HL-60 (cell line): Measurements from ENCODE around the gene TNFSF13.

Source experiments
- DNase-seq, 2 experiments: peaks; one replicate each; pipeline ENCODE4 v3.0.0-alpha.2; 2010 to 2020; ENCODE audit warnings: low read depth in 1 of 2, low spot score in 1 of 2
- H3K27ac ChIP-seq: fragments of 250-450 bp; sonication (Bioruptor Pico); replicated peaks from 2 replicates; pipeline ENCODE4 v1.5.1; 2020; ENCODE audit warnings: mild to moderate bottlenecking, moderate library complexity
- H3K27me3 ChIP-seq: fragments of 250-450 bp; sonication (Bioruptor Pico); 2 replicates; pipeline ENCODE4 v1.5.1; 2021; ENCODE audit warnings: mild to moderate bottlenecking, moderate library complexity; ENCODE audit not compliant: insufficient read depth, poor library complexity, severe bottlenecking
- H3K4me3 ChIP-seq: replicated peaks from 2 replicates; pipeline ENCODE4 v1.5.1; 2011; ENCODE audit warnings: mild to moderate bottlenecking, control low read depth, low read length; ENCODE audit not compliant: insufficient read depth
- GABPA ChIP-seq: IDR thresholded peaks from 2 replicates; pipeline ENCODE4 v1.6.1; 2012; ENCODE audit warnings: low read depth
- POLR2AphosphoS5 ChIP-seq: IDR thresholded peaks from 2 replicates; pipeline ENCODE4 v1.6.1; 2012; ENCODE audit warnings: low read depth
- SPI1 ChIP-seq: IDR thresholded peaks from 2 replicates; pipeline ENCODE4 v1.6.1; 2012; ENCODE audit warnings: low read depth, mild to moderate bottlenecking, borderline replicate concordance
- TF ChIP-seq, protein P1 (sequence below): IDR thresholded peaks from one replicate; pipeline ENCODE4 v1.5.1; 2011; ENCODE audit warnings: low read length, control low read depth, inconsistent platforms; ENCODE audit not compliant: insufficient read depth
- TF ChIP-seq, protein P2 (sequence below): IDR thresholded peaks from 2 replicates; pipeline ENCODE4 v1.6.1; 2012; ENCODE audit warnings: low read depth; ENCODE audit not compliant: insufficient replicate concordance

Gene TNFSF13

DNA sequence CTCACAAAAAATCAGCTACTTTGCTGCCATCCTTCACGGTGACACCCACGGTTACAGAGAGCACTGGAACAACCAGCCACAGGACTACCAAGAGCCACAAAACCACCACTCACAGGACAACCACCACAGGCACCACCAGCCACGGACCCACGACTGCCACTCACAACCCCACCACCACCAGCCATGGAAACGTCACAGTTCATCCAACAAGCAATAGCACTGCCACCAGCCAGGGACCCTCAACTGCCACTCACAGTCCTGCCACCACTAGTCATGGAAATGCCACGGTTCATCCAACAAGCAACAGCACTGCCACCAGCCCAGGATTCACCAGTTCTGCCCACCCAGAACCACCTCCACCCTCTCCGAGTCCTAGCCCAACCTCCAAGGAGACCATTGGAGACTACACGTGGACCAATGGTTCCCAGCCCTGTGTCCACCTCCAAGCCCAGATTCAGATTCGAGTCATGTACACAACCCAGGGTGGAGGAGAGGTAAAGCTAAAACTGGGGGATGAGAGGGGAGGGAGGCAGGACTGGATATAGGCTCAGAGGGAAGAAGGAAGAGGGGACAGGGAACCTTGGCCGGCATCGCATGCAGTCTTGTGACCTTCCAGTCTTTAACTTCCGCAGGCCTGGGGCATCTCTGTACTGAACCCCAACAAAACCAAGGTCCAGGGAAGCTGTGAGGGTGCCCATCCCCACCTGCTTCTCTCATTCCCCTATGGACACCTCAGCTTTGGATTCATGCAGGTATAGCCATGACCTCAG lies 21.5 kb downstream of the TNFSF13 start:
- no peak for DNase-seq
- H3K4me3 ChIP-seq, result peak overlapping the region; percentile 49
- TF ChIP-seq, protein P1, sequence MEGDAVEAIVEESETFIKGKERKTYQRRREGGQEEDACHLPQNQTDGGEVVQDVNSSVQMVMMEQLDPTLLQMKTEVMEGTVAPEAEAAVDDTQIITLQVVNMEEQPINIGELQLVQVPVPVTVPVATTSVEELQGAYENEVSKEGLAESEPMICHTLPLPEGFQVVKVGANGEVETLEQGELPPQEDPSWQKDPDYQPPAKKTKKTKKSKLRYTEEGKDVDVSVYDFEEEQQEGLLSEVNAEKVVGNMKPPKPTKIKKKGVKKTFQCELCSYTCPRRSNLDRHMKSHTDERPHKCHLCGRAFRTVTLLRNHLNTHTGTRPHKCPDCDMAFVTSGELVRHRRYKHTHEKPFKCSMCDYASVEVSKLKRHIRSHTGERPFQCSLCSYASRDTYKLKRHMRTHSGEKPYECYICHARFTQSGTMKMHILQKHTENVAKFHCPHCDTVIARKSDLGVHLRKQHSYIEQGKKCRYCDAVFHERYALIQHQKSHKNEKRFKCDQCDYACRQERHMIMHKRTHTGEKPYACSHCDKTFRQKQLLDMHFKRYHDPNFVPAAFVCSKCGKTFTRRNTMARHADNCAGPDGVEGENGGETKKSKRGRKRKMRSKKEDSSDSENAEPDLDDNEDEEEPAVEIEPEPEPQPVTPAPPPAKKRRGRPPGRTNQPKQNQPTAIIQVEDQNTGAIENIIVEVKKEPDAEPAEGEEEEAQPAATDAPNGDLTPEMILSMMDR, result no peak
- TF ChIP-seq POLR2AphosphoS5 (no peak), GABPA (no peak)
- TF ChIP-seq, protein P2, sequence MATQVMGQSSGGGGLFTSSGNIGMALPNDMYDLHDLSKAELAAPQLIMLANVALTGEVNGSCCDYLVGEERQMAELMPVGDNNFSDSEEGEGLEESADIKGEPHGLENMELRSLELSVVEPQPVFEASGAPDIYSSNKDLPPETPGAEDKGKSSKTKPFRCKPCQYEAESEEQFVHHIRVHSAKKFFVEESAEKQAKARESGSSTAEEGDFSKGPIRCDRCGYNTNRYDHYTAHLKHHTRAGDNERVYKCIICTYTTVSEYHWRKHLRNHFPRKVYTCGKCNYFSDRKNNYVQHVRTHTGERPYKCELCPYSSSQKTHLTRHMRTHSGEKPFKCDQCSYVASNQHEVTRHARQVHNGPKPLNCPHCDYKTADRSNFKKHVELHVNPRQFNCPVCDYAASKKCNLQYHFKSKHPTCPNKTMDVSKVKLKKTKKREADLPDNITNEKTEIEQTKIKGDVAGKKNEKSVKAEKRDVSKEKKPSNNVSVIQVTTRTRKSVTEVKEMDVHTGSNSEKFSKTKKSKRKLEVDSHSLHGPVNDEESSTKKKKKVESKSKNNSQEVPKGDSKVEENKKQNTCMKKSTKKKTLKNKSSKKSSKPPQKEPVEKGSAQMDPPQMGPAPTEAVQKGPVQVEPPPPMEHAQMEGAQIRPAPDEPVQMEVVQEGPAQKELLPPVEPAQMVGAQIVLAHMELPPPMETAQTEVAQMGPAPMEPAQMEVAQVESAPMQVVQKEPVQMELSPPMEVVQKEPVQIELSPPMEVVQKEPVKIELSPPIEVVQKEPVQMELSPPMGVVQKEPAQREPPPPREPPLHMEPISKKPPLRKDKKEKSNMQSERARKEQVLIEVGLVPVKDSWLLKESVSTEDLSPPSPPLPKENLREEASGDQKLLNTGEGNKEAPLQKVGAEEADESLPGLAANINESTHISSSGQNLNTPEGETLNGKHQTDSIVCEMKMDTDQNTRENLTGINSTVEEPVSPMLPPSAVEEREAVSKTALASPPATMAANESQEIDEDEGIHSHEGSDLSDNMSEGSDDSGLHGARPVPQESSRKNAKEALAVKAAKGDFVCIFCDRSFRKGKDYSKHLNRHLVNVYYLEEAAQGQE, result no peak
- H3K27me3 ChIP-seq, result no peaks in the 10 kb centered on the region
- H3K27ac ChIP-seq, result peak overlapping the region; percentile 72

DNA sequence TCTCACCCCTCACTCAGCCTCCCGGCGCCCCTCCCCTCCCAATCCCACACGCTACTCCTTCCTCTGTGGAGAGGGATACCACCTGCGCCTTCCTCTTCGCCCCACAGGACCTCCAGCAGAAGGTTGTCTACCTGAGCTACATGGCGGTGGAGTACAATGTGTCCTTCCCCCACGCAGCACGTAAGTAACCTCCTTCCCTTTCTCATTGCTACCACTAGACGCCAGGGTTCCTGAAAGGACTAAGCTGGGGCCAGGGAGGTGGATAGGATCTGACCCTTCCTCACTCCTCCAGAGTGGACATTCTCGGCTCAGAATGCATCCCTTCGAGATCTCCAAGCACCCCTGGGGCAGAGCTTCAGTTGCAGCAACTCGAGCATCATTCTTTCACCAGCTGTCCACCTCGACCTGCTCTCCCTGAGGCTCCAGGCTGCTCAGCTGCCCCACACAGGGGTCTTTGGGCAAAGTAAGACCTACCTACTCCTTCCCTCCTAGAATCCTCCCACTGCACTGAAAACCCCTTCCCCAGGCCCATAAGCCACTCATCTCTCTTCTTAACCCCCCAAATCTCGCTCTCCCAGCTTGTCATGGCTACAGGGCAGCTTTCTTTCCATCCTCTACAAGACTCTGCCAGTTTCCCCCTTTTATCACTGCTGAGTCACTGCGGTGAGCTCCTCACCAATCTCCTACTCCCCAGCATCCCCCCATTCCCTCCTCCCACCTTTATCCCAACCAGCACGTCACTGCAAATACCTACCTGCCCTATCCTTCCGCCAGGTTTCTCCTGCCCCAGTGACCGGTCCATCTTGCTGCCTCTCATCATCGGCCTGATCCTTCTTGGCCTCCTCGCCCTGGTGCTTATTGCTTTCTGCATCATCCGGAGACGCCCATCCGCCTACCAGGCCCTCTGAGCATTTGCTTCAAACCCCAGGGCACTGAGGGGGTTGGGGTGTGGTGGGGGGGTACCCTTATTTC lies 22.3 kb downstream of the TNFSF13 start:
- Histone ChIP-seq H3K27me3 (no peaks in the 10 kb centered on the region), H3K4me3 (peak overlapping the region; percentile 49), H3K27ac (peak overlapping the region; percentile 72)
- TF ChIP-seq, protein P2, result no peak
- no peak for TF ChIP-seq GABPA
- peak in 1 of 2 experiments; percentile 28 for DNase-seq

DNA sequence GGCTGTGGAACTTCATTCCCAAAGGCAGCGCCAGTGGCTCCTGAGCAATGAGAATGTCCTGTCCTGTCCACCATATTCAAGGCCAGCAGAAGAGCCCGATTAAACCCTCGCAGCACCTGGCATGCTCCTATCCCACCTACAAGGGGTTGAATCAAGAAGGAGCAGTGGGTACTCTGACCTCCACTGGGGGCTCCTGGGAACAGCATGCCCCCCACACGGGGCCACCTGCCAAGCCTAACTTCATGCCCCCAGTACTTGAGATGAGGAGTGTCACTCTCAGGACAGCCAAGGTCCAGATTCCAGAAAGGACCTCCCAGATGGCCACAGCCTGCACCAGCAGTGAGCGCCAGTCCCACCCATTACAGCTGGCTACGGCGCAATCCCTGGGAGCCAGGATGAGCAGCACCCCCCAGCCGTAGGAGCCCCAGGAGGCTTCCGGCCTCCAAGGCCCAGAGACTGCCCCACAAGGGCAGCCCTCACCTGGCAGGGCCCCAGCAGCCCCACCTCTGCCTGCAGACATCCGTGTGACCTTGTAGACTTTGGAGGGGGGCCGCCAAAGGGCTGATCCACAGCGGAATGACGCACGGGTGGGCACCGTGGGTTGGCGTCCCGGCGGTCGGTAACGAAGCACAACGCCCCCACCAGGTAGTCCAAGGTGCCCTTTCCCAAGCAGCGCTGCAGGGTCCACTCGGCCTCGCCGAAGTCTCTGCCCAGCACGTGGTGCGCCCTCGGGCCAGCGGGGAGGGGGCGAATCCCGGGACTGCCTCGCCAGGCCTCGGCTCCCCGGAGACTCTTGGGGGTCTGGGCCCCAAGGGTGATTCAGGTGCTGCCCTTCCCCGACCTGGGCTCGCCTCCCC lies 24.1 kb downstream of the TNFSF13 start:
- peak overlapping the region; percentile 98 for H3K27ac ChIP-seq
- H3K27me3 ChIP-seq, result no peaks in the 10 kb centered on the region
- TF ChIP-seq SPI1 (no peak), GABPA (no peak), POLR2AphosphoS5 (no peak)
- TF ChIP-seq, protein P1, result no peak
- TF ChIP-seq, protein P2, result no peak
- no peak for DNase-seq
- no peak overlapping the region; the same call in 1 of the 2 replicates for H3K4me3 ChIP-seq
